WTC11 (cell line): Measurements from ENCODE around the gene TSC1. TPM values are rescaled to one million over a fixed set of nuclear protein-coding genes. Genes with fewer than 3 reads are reported as not detected.
A peak's percentile ranks its signal among the peaks of the same experiment; 100 is the strongest.

Source experiments
- ATAC-seq: fragments of 200-7000 bp; cut with Tn5 transposase; 2 replicates; pipeline ENCODE4 v1.10.0; 2021; ENCODE audit warnings: mild to moderate bottlenecking, moderate library complexity
- CTCF ChIA-PET: fragments of 300-600 bp; sonication (Branson Sonifier 250); formaldehyde crosslinking; loops from one replicate; lab custom pipeline; 2021; ENCODE audit warnings: antibody characterized with exemption; lab: Charles Lee
- POLR2A ChIA-PET: fragments of 350-600 bp; sonication (Branson Sonifier 250); formaldehyde crosslinking; loops from one replicate; lab custom pipeline; 2021; ENCODE audit warnings: antibody characterized with exemption; lab: Charles Lee
- DNase-seq: peaks from one replicate; pipeline ENCODE4 v3.0.0; 2021; ENCODE audit warnings: low spot score
- H3K27ac Mint-ChIP-seq: 2 replicates; pipeline ENCODE4 v1.8.0; 2021; ENCODE audit warnings: mixed read lengths
- H3K27me3 Mint-ChIP-seq: 2 replicates; pipeline ENCODE4 v1.8.0; 2021; ENCODE audit warnings: low read depth, mild to moderate bottlenecking, moderate library complexity, mixed read lengths
- H3K36me3 Mint-ChIP-seq: 2 replicates; pipeline ENCODE4 v1.8.0; 2021; ENCODE audit warnings: mixed read lengths
- H3K4me1 Mint-ChIP-seq: 2 replicates; pipeline ENCODE4 v1.8.0; 2022; ENCODE audit warnings: mixed read lengths
- H3K4me3 Mint-ChIP-seq: 2 replicates; pipeline ENCODE4 v1.8.0; 2021; ENCODE audit warnings: mild to moderate bottlenecking, moderate library complexity, mixed read lengths
- H3K9me3 Mint-ChIP-seq: 2 replicates; pipeline ENCODE4 v1.8.0; 2021; ENCODE audit warnings: mixed read lengths
- CBFB ChIP-seq: sonication (generic); formaldehyde crosslinking; IDR thresholded peaks from 2 replicates; pipeline ENCODE4 v1.8.1; 2022; ENCODE audit warnings: mild to moderate bottlenecking, low read depth, missing genetic modification reagents
- CREB1 ChIP-seq: sonication (generic); formaldehyde crosslinking; IDR thresholded peaks from 2 replicates; pipeline ENCODE4 v1.8.0; 2023; ENCODE audit warnings: mild to moderate bottlenecking, missing genetic modification reagents
- EMX1 ChIP-seq: fragments of 250-450 bp; sonication (Bioruptor Pico); IDR thresholded peaks from 2 replicates; pipeline ENCODE4 v1.8.0; 2021; ENCODE audit warnings: mild to moderate bottlenecking
- ETV6 ChIP-seq: sonication (generic); formaldehyde crosslinking; IDR thresholded peaks from 2 replicates; pipeline ENCODE4 v1.8.1; 2022; ENCODE audit warnings: mild to moderate bottlenecking, missing genetic modification reagents
- FOXJ3 ChIP-seq: sonication (generic); formaldehyde crosslinking; IDR thresholded peaks from 2 replicates; pipeline ENCODE4 v1.9.0; 2021; ENCODE audit warnings: missing genetic modification reagents, mild to moderate bottlenecking, borderline replicate concordance
- GRHL2 ChIP-seq: fragments of 250-450 bp; sonication (Bioruptor Pico); IDR thresholded peaks from 2 replicates; pipeline ENCODE4 v1.8.0; 2022; ENCODE audit warnings: mild to moderate bottlenecking, moderate library complexity; ENCODE audit not compliant: insufficient replicate concordance, severe bottlenecking
- HMGA2 ChIP-seq: fragments of 250-450 bp; sonication (Bioruptor Pico); IDR thresholded peaks from 2 replicates; pipeline ENCODE4 v1.4.0; 2021; ENCODE audit warnings: mild to moderate bottlenecking, moderate library complexity
- KAT7 ChIP-seq: sonication (generic); formaldehyde crosslinking; IDR thresholded peaks from 2 replicates; pipeline ENCODE4 v1.8.1; 2023; ENCODE audit warnings: missing genetic modification reagents, mild to moderate bottlenecking, borderline replicate concordance
- NFE2L1 ChIP-seq: sonication (generic); formaldehyde crosslinking; IDR thresholded peaks from 2 replicates; pipeline ENCODE4 v1.8.1; 2023; ENCODE audit warnings: missing genetic modification reagents
- NFYB ChIP-seq: sonication (generic); formaldehyde crosslinking; conservative IDR thresholded peaks from 2 replicates; pipeline ENCODE4 v1.8.0; 2022; ENCODE audit warnings: low read depth, missing genetic modification reagents
- SMAD3 ChIP-seq: sonication (generic); formaldehyde crosslinking; IDR thresholded peaks from 2 replicates; pipeline ENCODE4 v1.8.0; 2022; ENCODE audit warnings: missing genetic modification reagents, mild to moderate bottlenecking, borderline replicate concordance
- SOX15 ChIP-seq: fragments of 250-450 bp; sonication (Bioruptor Pico); IDR thresholded peaks from 2 replicates; pipeline ENCODE4 v1.9.0; 2021; ENCODE audit warnings: mild to moderate bottlenecking
- SP1 ChIP-seq: sonication (generic); formaldehyde crosslinking; conservative IDR thresholded peaks from 2 replicates; pipeline ENCODE4 v1.8.1; 2022; ENCODE audit warnings: missing genetic modification reagents
- TEAD1 ChIP-seq: sonication (generic); formaldehyde crosslinking; IDR thresholded peaks from 2 replicates; pipeline ENCODE4 v1.8.0; 2022; ENCODE audit warnings: mild to moderate bottlenecking, missing genetic modification reagents
- ZBTB21 ChIP-seq: sonication (generic); formaldehyde crosslinking; IDR thresholded peaks from 2 replicates; pipeline ENCODE4 v1.8.1; 2023; ENCODE audit warnings: mild to moderate bottlenecking, missing genetic modification reagents, borderline replicate concordance
- ZNF121 ChIP-seq: sonication (generic); formaldehyde crosslinking; IDR thresholded peaks from 2 replicates; pipeline ENCODE4 v1.8.0; 2023; ENCODE audit warnings: missing genetic modification reagents
- ZNF219 ChIP-seq: sonication (generic); formaldehyde crosslinking; IDR thresholded peaks from 2 replicates; pipeline ENCODE4 v1.8.0; 2023; ENCODE audit warnings: missing genetic modification reagents, mild to moderate bottlenecking, borderline replicate concordance
- ZNF263 ChIP-seq: sonication (generic); formaldehyde crosslinking; IDR thresholded peaks from 2 replicates; pipeline ENCODE4 v1.8.1; 2022; ENCODE audit warnings: low read depth, mild to moderate bottlenecking, moderate library complexity, missing genetic modification reagents
- total RNA-seq: library from RNA; stranded (reverse); gene quantifications from 3 replicates; pipeline ENCODE4 v1.2.3, GENCODE V29; 2021
- TF ChIP-seq, protein P1 (sequence below): sonication (generic); formaldehyde crosslinking; IDR thresholded peaks from 2 replicates; pipeline ENCODE4 v1.8.1; 2022; ENCODE audit warnings: missing genetic modification reagents, borderline replicate concordance
- TF ChIP-seq, protein P2 (sequence below): sonication (generic); formaldehyde crosslinking; IDR thresholded peaks from 2 replicates; pipeline ENCODE4 v1.8.1; 2023; ENCODE audit warnings: mild to moderate bottlenecking, missing genetic modification reagents, moderate library complexity
- TF ChIP-seq, protein P3 (sequence below): sonication (generic); formaldehyde crosslinking; IDR thresholded peaks from 2 replicates; pipeline ENCODE4 v1.8.0; 2022; ENCODE audit warnings: missing genetic modification reagents
- TF ChIP-seq, protein P4 (sequence below): fragments of 250-450 bp; sonication (Bioruptor Pico); IDR thresholded peaks from 2 replicates; pipeline ENCODE4 v1.9.0; 2021; ENCODE audit warnings: moderate library complexity, mild to moderate bottlenecking, inconsistent platforms, borderline replicate concordance
- TF ChIP-seq, protein P5 (sequence below): sonication (generic); formaldehyde crosslinking; IDR thresholded peaks from 2 replicates; pipeline ENCODE4 v1.8.1; 2023; ENCODE audit warnings: mild to moderate bottlenecking, missing genetic modification reagents, moderate library complexity

Gene TSC1
- total RNA-seq, 1 experiment from 2014 or later = 52.9 TPM

DNA sequence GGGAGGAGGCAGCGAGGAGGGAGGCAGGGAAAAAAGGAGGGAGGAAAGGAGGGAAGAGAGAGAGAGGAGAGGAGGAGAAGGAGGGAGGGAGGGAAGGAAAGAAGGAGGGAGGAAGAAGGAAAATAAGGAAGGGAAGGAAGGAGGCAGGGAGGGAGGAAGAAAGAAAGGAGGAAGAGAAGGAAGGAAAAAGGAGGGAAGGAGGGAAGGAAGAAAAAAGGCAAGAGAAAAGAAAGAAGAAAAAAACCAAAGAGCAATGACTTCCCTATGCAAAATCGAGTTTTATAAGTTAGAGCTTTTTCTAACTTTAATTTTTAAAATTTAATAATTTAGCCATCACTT, 33.7 kb upstream of the TSC1 start:
- no peak for ATAC-seq
- ChIA-PET CTCF (interaction anchor here (0.8 to 3.2 kb wide), 20 partner anchors 7 to 210 kb away, joined by 3 to 43 read pairs (median 4); partner anchors contain the start of genes GTF3C5 and TSC1), POLR2A (interaction anchor here (0.6 kb wide), 1 partner anchor 264 kb away, joined by 4 read pairs; no protein-coding TSS in a partner anchor)
- Mint-ChIP-seq H3K27ac (no peak overlapping the region), H3K36me3 (no peaks in the 10 kb centered on the region), H3K4me3 (peak overlapping the region; percentile 50), H3K4me1 (peaks cover 19% of the 10 kb centered on the region), H3K9me3 (peaks cover 5% of the 10 kb centered on the region), H3K27me3 (peaks cover 54% of the 10 kb centered on the region)
- TF ChIP-seq ZNF263 (CRISPR knock-in tag) = no peak
- TF ChIP-seq, protein P1, sequence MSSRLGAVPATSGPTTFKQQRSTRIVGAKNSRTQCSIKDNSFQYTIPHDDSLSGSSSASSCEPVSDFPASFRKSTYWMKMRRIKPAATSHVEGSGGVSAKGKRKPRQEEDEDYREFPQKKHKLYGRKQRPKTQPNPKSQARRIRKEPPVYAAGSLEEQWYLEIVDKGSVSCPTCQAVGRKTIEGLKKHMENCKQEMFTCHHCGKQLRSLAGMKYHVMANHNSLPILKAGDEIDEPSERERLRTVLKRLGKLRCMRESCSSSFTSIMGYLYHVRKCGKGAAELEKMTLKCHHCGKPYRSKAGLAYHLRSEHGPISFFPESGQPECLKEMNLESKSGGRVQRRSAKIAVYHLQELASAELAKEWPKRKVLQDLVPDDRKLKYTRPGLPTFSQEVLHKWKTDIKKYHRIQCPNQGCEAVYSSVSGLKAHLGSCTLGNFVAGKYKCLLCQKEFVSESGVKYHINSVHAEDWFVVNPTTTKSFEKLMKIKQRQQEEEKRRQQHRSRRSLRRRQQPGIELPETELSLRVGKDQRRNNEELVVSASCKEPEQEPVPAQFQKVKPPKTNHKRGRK (CRISPR knock-in tag) = peak; percentile 98
- no peak for DNase-seq

DNA sequence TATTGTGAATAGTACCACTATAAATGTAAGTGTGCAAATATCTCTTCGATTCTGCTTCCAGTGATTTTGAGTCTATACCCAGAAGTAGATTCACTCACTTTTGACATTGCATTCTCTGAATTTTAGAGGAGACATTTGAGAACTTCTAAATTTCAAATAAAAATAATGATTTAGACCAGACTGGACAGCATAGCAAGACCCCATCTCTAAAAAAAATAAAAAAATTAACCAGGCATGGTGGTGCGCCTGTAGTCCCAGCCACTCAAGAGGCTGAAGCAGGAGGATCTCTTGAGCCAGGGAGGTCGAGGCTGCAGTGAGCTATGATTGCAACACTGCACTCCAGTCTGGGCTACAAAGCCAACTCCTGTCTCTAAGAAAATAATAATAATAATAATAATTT, 32.2 kb upstream of the TSC1 start:
- peaks cover 19% of the 10 kb centered on the region for H3K4me1 Mint-ChIP-seq
- DNase-seq = no peak
- peaks cover 60% of the 10 kb centered on the region for H3K27me3 Mint-ChIP-seq
- ATAC-seq = no peak
- ChIA-PET CTCF (interaction anchor here (2.8 kb wide), 1 partner anchor 28 kb away, joined by 37 read pairs; no protein-coding TSS in a partner anchor), POLR2A (interaction anchor here (1.1 kb wide), 1 partner anchor 26 kb away, joined by 3 read pairs; no protein-coding TSS in a partner anchor)
- no peak overlapping the region for H3K27ac Mint-ChIP-seq
- H3K4me3 Mint-ChIP-seq = no peak overlapping the region
- H3K36me3 Mint-ChIP-seq = no peaks in the 10 kb centered on the region
- TF ChIP-seq NFYB (CRISPR knock-in tag) = no peak
- TF ChIP-seq, protein P2, sequence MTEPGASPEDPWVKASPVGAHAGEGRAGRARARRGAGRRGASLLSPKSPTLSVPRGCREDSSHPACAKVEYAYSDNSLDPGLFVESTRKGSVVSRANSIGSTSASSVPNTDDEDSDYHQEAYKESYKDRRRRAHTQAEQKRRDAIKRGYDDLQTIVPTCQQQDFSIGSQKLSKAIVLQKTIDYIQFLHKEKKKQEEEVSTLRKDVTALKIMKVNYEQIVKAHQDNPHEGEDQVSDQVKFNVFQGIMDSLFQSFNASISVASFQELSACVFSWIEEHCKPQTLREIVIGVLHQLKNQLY (CRISPR knock-in tag) = no peak
- TF ChIP-seq, protein P3, sequence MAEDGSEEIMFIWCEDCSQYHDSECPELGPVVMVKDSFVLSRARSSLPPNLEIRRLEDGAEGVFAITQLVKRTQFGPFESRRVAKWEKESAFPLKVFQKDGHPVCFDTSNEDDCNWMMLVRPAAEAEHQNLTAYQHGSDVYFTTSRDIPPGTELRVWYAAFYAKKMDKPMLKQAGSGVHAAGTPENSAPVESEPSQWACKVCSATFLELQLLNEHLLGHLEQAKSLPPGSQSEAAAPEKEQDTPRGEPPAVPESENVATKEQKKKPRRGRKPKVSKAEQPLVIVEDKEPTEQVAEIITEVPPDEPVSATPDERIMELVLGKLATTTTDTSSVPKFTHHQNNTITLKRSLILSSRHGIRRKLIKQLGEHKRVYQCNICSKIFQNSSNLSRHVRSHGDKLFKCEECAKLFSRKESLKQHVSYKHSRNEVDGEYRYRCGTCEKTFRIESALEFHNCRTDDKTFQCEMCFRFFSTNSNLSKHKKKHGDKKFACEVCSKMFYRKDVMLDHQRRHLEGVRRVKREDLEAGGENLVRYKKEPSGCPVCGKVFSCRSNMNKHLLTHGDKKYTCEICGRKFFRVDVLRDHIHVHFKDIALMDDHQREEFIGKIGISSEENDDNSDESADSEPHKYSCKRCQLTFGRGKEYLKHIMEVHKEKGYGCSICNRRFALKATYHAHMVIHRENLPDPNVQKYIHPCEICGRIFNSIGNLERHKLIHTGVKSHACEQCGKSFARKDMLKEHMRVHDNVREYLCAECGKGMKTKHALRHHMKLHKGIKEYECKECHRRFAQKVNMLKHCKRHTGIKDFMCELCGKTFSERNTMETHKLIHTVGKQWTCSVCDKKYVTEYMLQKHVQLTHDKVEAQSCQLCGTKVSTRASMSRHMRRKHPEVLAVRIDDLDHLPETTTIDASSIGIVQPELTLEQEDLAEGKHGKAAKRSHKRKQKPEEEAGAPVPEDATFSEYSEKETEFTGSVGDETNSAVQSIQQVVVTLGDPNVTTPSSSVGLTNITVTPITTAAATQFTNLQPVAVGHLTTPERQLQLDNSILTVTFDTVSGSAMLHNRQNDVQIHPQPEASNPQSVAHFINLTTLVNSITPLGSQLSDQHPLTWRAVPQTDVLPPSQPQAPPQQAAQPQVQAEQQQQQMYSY (CRISPR knock-in tag) = no peak
- no peak for TF ChIP-seq ZBTB21
- TF ChIP-seq ETV6 (CRISPR knock-in tag) = no peak
- no peak for TF ChIP-seq TEAD1 (CRISPR knock-in tag)
- TF ChIP-seq NFE2L1 = no peak
- no peak for TF ChIP-seq FOXJ3 (CRISPR knock-in tag)
- no peak for TF ChIP-seq ZNF219
- TF ChIP-seq HMGA2 (CRISPR knock-in tag) = no peak
- no peak for TF ChIP-seq CREB1 (CRISPR knock-in tag)
- no peak for TF ChIP-seq CBFB
- no peak for TF ChIP-seq EMX1 (CRISPR knock-in tag)
- no peak for TF ChIP-seq SOX15
- no peak for TF ChIP-seq GRHL2 (CRISPR knock-in tag)
- no peak for TF ChIP-seq KAT7 (CRISPR knock-in tag)
- peaks cover 5% of the 10 kb centered on the region for H3K9me3 Mint-ChIP-seq

DNA sequence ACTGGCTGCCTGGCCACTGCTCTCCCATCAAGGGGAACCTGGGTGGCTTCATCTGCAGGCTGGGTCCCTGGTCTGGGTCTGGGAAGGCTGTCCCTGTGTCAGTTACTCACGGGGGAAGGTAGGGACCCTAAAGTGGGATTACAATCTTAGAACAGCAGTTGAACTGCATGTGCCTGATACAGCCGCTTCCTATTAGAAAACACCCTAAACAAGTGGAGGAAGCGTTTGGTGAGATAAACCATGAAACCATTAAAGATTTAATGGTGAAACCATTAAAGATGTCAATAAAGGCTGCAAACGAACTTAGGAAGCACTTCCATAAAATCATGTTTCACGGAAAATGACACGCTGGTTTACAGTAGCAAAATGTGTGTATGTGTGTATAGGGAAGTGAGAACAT, 31.5 kb upstream of the TSC1 start:
- ChIA-PET CTCF (interaction anchor here (0.7 kb wide), 1 partner anchor 54 kb away, joined by 3 read pairs; no protein-coding TSS in a partner anchor), POLR2A (no interaction called here)
- DNase-seq (no peak), ATAC-seq (no peak)
- peaks cover 19% of the 10 kb centered on the region for H3K4me1 Mint-ChIP-seq
- H3K4me3 Mint-ChIP-seq = no peak overlapping the region
- H3K36me3 Mint-ChIP-seq = no peaks in the 10 kb centered on the region
- H3K9me3 Mint-ChIP-seq = peaks cover 5% of the 10 kb centered on the region
- peaks cover 60% of the 10 kb centered on the region for H3K27me3 Mint-ChIP-seq
- no peak overlapping the region for H3K27ac Mint-ChIP-seq
- TF ChIP-seq, protein P4, sequence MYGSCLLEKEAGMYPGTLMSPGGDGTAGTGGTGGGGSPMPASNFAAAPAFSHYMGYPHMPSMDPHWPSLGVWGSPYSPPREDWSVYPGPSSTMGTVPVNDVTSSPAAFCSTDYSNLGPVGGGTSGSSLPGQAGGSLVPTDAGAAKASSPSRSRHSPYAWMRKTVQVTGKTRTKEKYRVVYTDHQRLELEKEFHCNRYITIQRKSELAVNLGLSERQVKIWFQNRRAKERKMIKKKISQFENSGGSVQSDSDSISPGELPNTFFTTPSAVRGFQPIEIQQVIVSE (CRISPR knock-in tag) = no peak
- TF ChIP-seq SMAD3 = no peak
- TF ChIP-seq, protein P3 (CRISPR knock-in tag) = no peak
- TF ChIP-seq, protein P5, sequence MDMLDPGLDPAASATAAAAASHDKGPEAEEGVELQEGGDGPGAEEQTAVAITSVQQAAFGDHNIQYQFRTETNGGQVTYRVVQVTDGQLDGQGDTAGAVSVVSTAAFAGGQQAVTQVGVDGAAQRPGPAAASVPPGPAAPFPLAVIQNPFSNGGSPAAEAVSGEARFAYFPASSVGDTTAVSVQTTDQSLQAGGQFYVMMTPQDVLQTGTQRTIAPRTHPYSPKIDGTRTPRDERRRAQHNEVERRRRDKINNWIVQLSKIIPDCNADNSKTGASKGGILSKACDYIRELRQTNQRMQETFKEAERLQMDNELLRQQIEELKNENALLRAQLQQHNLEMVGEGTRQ (CRISPR knock-in tag) = no peak
- no peak for TF ChIP-seq SP1
- no peak for TF ChIP-seq ZNF121 (CRISPR knock-in tag)
- no peak for TF ChIP-seq ZNF263 (CRISPR knock-in tag)
